Naive thymus-derived CD4-positive, alpha-beta T cell (primary cell): ENCODE data around the gene STIP1. TPM values are rescaled to one million over a fixed set of nuclear protein-coding genes. Genes with fewer than 3 reads are reported as not detected.

Experiments used
- ATAC-seq: fragments of 150-1000 bp; cut with Tn5 transposase; 2 replicates; pipeline ENCODE4 v1.10.0; 2021; ENCODE audit warnings: mild to moderate bottlenecking, moderate library complexity
- CTCF ChIA-PET: fragments of 350-600 bp; sonication (Branson Sonifier 250); formaldehyde crosslinking; loops from one replicate; lab custom pipeline; 2021; ENCODE audit warnings: antibody characterized with exemption; lab: Charles Lee
- POLR2A ChIA-PET: fragments of 350-600 bp; sonication (Branson Sonifier 250); formaldehyde crosslinking; loops from one replicate; lab custom pipeline; 2021; ENCODE audit warnings: antibody characterized with exemption, inconsistent platforms; lab: Charles Lee
- DNase-seq, 9 donors: peaks; one replicate each; pipeline versions ENCODE4 v3.0.0 to v3.0.0-alpha.2; 2020 to 2022; ENCODE audit warnings: mixed read lengths in 1 of 9
- H3K27ac ChIP-seq: one replicate; pipeline ENCODE4 v1.7.0; 2013; ENCODE audit warnings: mild to moderate bottlenecking, low read depth, low read length, moderate library complexity
- H3K27me3 ChIP-seq, 2 donors: one replicate each; pipeline ENCODE4 v1.7.0; 2013; ENCODE audit warnings: low read length in 2 of 2, mild to moderate bottlenecking in 2 of 2, moderate library complexity in 2 of 2; ENCODE audit not compliant: control insufficient read depth in 2 of 2, insufficient read depth in 2 of 2
- H3K36me3 ChIP-seq, 3 experiments: 1 replicate in 2 of 3; 2 replicates in 1 of 3; pipeline ENCODE4 v1.7.0; 2013; ENCODE audit warnings: low read length in 3 of 3, mild to moderate bottlenecking in 3 of 3, moderate library complexity in 1 of 3; ENCODE audit not compliant: insufficient read depth in 3 of 3, control insufficient read depth in 2 of 3
- H3K4me1 ChIP-seq, 2 donors: one replicate each; pipeline ENCODE4 v1.7.0; 2013; ENCODE audit warnings: low read length in 2 of 2, mild to moderate bottlenecking in 2 of 2, moderate library complexity in 1 of 2; ENCODE audit not compliant: control insufficient read depth in 2 of 2, insufficient read depth in 2 of 2
- H3K4me3 ChIP-seq: 2 replicates; pipeline ENCODE4 v1.7.0; 2013; ENCODE audit warnings: mild to moderate bottlenecking, low read length
- H3K9me3 ChIP-seq, 3 experiments: 1 replicate in 2 of 3; 2 replicates in 1 of 3; pipeline ENCODE4 v1.7.0; 2013; ENCODE audit warnings: low read length in 3 of 3; ENCODE audit not compliant: control insufficient read depth in 2 of 3
- H3K27ac Mint-ChIP-seq, 9 donors: one replicate each; pipeline ENCODE4 v1.8.0; 2020 to 2022; ENCODE audit warnings: mixed read lengths in 9 of 9, mild to moderate bottlenecking in 8 of 9, moderate library complexity in 5 of 9, inconsistent platforms in 2 of 9
- H3K27me3 Mint-ChIP-seq, 5 donors: one replicate each; pipeline ENCODE4 v1.8.0; 2021 to 2022; ENCODE audit warnings: mixed read lengths in 5 of 5, mild to moderate bottlenecking in 1 of 5
- H3K36me3 Mint-ChIP-seq, 5 donors: one replicate each; pipeline ENCODE4 v1.8.0; 2020 to 2022; ENCODE audit warnings: mixed read lengths in 5 of 5, mild to moderate bottlenecking in 3 of 5, inconsistent platforms in 1 of 5
- H3K4me1 Mint-ChIP-seq, 7 donors: one replicate each; pipeline ENCODE4 v1.8.0; 2020 to 2022; ENCODE audit warnings: mixed read lengths in 7 of 7, mild to moderate bottlenecking in 3 of 7, inconsistent platforms in 1 of 7
- H3K4me3 Mint-ChIP-seq, 10 donors: one replicate each; pipeline ENCODE4 v1.8.0; 2020 to 2022; ENCODE audit warnings: mild to moderate bottlenecking in 10 of 10, mixed read lengths in 10 of 10, moderate library complexity in 6 of 10, inconsistent platforms in 2 of 10
- H3K9me3 Mint-ChIP-seq, 11 donors: one replicate each; pipeline ENCODE4 v1.8.0; 2020 to 2022; ENCODE audit warnings: mixed read lengths in 11 of 11, mild to moderate bottlenecking in 4 of 11, inconsistent platforms in 1 of 11, moderate library complexity in 1 of 11
- intact Hi-C, 2 donors: fragments of 100-400 bp; cut with micrococcal nuclease; formaldehyde crosslinking; loops; one replicate each; pipeline ENCODE4 v1.15.1; 2023
- polyA plus RNA-seq, 2 donors: library from polyadenylated mRNA; unstranded; fragments of 300-500 nt; fragmentation: Illumina TruSeq; gene quantifications; one replicate each; pipeline ENCODE4 v1.2.3, GENCODE V29; 2021
- total RNA-seq, 6 experiments: library from RNA in 5 of 6; stranded (reverse) in 5 of 6; gene quantifications; 1 replicate in 5 of 6; 2 replicates in 1 of 6; pipeline ENCODE4 v1.2.3 and lab custom pipeline; 2021 to 2026

Gene STIP1
- total and polyA plus RNA-seq, 7 experiments from 2014 or later, result 45.1 to 243 (median 88.8) TPM

DNA sequence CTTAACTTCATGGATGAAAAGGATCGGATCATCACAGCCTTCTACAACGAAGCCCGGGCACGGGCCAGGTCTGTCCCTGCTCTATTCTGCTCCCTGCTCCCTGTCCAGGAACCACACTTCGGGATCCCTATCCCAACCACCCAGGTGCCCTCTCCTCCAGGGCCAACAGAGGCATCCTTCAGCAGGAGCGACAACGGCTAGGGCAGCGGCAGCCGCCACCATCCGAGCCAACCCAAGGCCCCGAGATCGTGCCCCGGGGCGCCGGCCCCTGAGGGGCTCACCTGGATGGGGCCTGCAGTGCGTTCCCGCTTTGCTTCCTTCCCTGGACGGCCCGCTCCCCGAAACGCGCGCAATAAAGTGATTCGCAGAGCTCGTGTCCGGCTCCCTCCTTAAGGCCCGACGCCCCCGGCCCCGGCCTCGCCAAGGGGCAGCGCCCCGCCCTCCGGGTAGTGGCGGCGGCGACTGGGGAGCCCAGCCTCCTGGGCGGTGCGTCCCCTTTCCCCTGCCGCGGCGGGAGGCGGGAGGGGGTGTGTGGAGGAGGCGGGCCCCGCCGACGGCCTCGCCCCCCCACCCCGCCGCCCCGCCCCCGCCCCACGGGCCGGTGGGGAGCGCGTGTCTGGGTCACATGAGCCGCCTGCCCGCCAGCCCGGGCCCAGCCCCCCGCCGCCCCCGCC, 48.1 kb downstream of the STIP1 start, which contains the start of gene VEGFB:
VEGFB (plus strand) TSS at position 672 of the 674 bp plus-strand sequence. CDS start 250 bp downstream, outside the sequence.
- peak within 1 kb of the TSS; percentile 74 to 90 (median 84) for H3K4me3 Mint-ChIP-seq
- Histone ChIP-seq H3K4me3 (peak within 1 kb of the TSS; percentile 56), H3K9me3 (no peaks in the 10 kb centered on the region), H3K27ac (peak within 1 kb of the TSS; percentile 76), H3K27me3 (no peaks in the 10 kb centered on the region), H3K4me1 (peaks cover 22 to 33% of the 10 kb centered on the region in 2 donors), H3K36me3 (peaks cover 0 to 19% (median 6%) of the 10 kb centered on the region in 3 experiments)
- peak; percentile 72 for ATAC-seq
- intact Hi-C loops, result loop anchor here in 1 of 2 donors (1.0 kb wide), 1 partner anchor 8 kb away; the partner anchor contains the start of genes NUDT22 and TRPT1
- H3K36me3 Mint-ChIP-seq, result peaks cover 0 to 7% (median 0%) of the 10 kb centered on the region in 5 donors
- H3K9me3 Mint-ChIP-seq, result no peaks in the 10 kb centered on the region
- DNase-seq, result peak; percentile 48 to 81 (median 53)
- ChIA-PET CTCF (interaction anchor here (1.0 kb wide), 1 partner anchor 10 kb away, joined by 4 read pairs; no protein-coding TSS in a partner anchor), POLR2A (interaction anchor here (1.0 to 8.3 kb wide), 5 partner anchors 11 to 83 kb away, joined by 3 to 94 read pairs (median 7); partner anchors contain the start of genes FERMT3, PRDX5 and TRMT112)
- no peaks in the 10 kb centered on the region for H3K27me3 Mint-ChIP-seq
- H3K27ac Mint-ChIP-seq, result peak within 1 kb of the TSS; percentile 72 to 96 (median 86)
- H3K4me1 Mint-ChIP-seq, result peaks cover 20 to 53% (median 44%) of the 10 kb centered on the region in 7 donors

DNA sequence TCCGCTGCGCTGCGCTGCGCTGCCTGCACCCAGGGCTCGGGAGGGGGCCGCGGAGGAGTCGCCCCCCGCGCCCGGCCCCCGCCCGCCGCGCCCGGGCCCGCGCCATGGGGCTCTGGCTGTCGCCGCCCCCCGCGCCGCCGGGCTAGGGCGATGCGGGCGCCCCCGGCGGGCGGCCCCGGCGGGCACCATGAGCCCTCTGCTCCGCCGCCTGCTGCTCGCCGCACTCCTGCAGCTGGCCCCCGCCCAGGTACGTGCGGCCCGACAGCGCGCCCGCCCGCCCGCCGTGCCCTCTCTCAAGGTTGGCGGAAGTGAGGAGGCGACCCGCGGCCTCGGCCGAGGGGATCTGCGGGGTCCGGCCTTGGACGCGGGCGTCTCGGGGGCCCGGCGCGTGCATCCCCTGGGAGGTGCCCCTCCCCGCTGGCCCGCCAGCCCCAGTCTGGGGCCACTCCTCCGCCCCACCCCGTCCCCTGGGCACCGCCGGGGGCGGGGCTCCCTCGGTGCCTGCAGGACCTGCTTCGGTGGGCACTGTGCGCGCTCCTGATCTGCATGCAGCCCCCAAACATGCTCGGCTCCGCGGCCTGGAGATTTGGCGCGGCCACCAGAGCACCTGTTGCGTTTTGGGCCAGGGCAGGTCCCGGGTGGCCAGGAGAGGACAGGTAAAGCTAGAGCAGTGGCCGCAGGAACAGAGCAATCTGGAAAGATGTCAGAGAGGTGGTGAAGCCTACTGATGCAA, 48.8 kb downstream of the STIP1 start:
- CTCF ChIA-PET, result interaction anchor here (1.0 kb wide), 1 partner anchor 9 kb away, joined by 4 read pairs; no protein-coding TSS in a partner anchor

DNA sequence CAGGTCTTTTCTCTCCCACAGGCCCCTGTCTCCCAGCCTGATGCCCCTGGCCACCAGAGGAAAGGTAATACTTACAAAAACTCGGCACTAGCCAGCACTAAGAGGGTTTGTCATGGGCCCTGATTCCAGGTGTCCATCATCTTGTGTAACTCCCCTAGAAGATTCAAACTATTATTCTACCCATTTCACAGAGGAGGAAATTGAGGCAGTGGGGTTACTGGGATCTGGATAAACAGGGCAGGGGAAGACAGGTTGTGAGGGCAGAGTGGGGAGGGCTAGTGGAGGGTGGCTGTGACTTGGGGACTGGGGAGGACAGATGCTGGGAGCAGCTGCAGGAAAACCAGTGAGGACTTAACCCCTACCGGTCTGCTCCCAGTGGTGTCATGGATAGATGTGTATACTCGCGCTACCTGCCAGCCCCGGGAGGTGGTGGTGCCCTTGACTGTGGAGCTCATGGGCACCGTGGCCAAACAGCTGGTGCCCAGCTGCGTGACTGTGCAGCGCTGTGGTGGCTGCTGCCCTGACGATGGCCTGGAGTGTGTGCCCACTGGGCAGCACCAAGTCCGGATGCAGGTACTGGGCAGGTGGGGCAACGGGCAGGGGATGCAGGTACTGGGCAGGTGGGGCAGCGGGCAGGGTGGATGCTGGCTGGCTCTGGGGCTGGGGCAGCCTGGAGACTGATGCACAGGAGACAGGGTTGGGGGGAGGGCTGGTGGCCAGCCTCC, 49.6 kb downstream of the STIP1 start:
- Histone ChIP-seq H3K27ac (peak overlapping the region; percentile 71), H3K4me3 (peak overlapping the region; percentile 56), H3K36me3 (peaks cover 0 to 19% (median 6%) of the 10 kb centered on the region in 3 experiments), H3K27me3 (no peaks in the 10 kb centered on the region), H3K9me3 (no peaks in the 10 kb centered on the region), H3K4me1 (peaks cover 20 to 32% of the 10 kb centered on the region in 2 donors)
- no peaks in the 10 kb centered on the region for H3K27me3 Mint-ChIP-seq
- ChIA-PET POLR2A (interaction anchor here (0.5 to 8.3 kb wide), 9 partner anchors 10 to 1622 kb away, joined by 3 to 94 read pairs (median 3); partner anchors contain the start of genes CFL1, EHD1, FERMT3 and HNRNPUL2), CTCF (no interaction called here)
- H3K36me3 Mint-ChIP-seq, result peaks cover 0 to 7% (median 0%) of the 10 kb centered on the region in 5 donors
- peak overlapping the region in 8 of 9 donors; percentile 48 to 89 (median 83) for H3K27ac Mint-ChIP-seq
- DNase-seq (no peak), ATAC-seq (no peak)
- intact Hi-C loops, result no loop called here
- peak overlapping the region; percentile 65 to 90 (median 81) for H3K4me3 Mint-ChIP-seq
- peaks cover 20 to 49% (median 41%) of the 10 kb centered on the region in 7 donors for H3K4me1 Mint-ChIP-seq
- H3K9me3 Mint-ChIP-seq, result no peaks in the 10 kb centered on the region

More for the DNA sequence above, 48.8 kb downstream of the STIP1 start:
- Mint-ChIP-seq H3K9me3 (no peaks in the 10 kb centered on the region), H3K27me3 (no peaks in the 10 kb centered on the region), H3K4me1 (peaks cover 13 to 45% (median 37%) of the 10 kb centered on the region in 7 donors), H3K4me3 (peak overlapping the region; percentile 65 to 90 (median 81)), H3K27ac (peak overlapping the region in 8 of 9 donors; percentile 48 to 89 (median 83)), H3K36me3 (peaks cover 0 to 7% (median 0%) of the 10 kb centered on the region in 5 donors)
- H3K27ac ChIP-seq, result peak overlapping the region; percentile 71
- DNase-seq, result peak; percentile 43 to 70 (median 55)
- peak; percentile 68 for ATAC-seq
- POLR2A ChIA-PET, result interaction anchor here (0.6 to 8.3 kb wide), 7 partner anchors 10 to 1623 kb away, joined by 3 to 94 read pairs (median 3); partner anchors contain the start of genes CFL1, EHD1, FERMT3 and PRDX5
- H3K27me3 ChIP-seq, result no peaks in the 10 kb centered on the region
- H3K36me3 ChIP-seq, result peaks cover 0 to 19% (median 6%) of the 10 kb centered on the region in 3 experiments
- peak overlapping the region; percentile 56 for H3K4me3 ChIP-seq
- H3K4me1 ChIP-seq, result peaks cover 15 to 27% of the 10 kb centered on the region in 2 donors
- intact Hi-C loops, result loop anchor here in 1 of 2 donors (1.0 kb wide), 1 partner anchor 9 kb away; the partner anchor contains the start of genes NUDT22 and TRPT1
- H3K9me3 ChIP-seq, result no peaks in the 10 kb centered on the region

DNA sequence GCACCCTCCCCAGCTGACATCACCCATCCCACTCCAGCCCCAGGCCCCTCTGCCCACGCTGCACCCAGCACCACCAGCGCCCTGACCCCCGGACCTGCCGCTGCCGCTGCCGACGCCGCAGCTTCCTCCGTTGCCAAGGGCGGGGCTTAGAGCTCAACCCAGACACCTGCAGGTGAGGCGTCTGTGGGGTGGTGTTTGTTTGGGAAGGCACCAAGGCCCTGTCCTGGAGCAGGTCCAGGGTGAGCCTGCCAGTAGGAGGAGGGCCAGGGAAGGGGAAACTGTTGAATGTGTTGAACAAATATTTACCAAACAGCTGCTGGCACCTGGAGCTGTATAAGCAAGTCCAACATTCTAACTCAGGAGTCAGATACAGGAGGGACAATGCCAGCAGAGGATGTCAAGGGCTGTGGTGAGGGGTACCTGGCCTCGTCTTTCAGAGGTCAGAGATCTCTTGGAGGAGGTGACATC, 51.5 kb downstream of the STIP1 start:
- Histone ChIP-seq H3K4me1 (peaks cover 22 to 33% of the 10 kb centered on the region in 2 donors), H3K27me3 (no peaks in the 10 kb centered on the region), H3K9me3 (no peaks in the 10 kb centered on the region), H3K27ac (no peak overlapping the region), H3K36me3 (peaks cover 0 to 23% (median 6%) of the 10 kb centered on the region in 3 experiments), H3K4me3 (no peak overlapping the region)
- POLR2A ChIA-PET, result interaction anchor here (0.6 to 6.3 kb wide), 3 partner anchors 14 to 31 kb away, joined by 3 to 58 read pairs (median 4); partner anchors contain the start of gene FERMT3
- intact Hi-C loops, result no loop called here
- Mint-ChIP-seq H3K4me1 (peaks cover 19 to 45% (median 35%) of the 10 kb centered on the region in 7 donors), H3K27me3 (no peaks in the 10 kb centered on the region), H3K9me3 (no peaks in the 10 kb centered on the region), H3K27ac (peak overlapping the region in 7 of 9 donors; percentile 41 to 99 (median 53)), H3K36me3 (peaks cover 0 to 8% (median 0%) of the 10 kb centered on the region in 5 donors), H3K4me3 (peak overlapping the region in 2 of 10 donors; percentile 12 to 45)
- no peak for DNase-seq
- CTCF ChIA-PET, result interaction anchor here (0.7 to 1.3 kb wide), 2 partner anchors 13 to 20 kb away, joined by 3 read pairs; no protein-coding TSS in a partner anchor
- ATAC-seq, result no peak

DNA sequence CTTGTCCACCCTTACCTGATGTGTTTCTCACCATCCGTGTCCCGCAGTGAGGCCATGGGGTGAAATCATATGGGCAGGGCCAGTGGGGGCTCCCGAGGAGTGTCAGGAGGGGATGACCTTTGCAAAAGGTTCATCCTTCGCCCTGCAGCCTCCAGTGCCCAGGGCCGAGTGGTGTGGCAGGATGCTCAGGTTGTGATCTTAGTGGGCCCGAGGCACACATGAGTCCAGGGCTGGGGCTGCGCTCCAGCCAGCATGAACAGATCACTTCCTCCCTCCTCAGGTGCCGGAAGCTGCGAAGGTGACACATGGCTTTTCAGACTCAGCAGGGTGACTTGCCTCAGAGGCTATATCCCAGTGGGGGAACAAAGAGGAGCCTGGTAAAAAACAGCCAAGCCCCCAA, 52.1 kb downstream of the STIP1 start:
- CTCF ChIA-PET, result no interaction called here
- Histone ChIP-seq H3K27me3 (no peaks in the 10 kb centered on the region), H3K9me3 (no peaks in the 10 kb centered on the region), H3K4me3 (no peak overlapping the region), H3K27ac (peak overlapping the region; percentile 42), H3K36me3 (peaks cover 0 to 23% (median 6%) of the 10 kb centered on the region in 3 experiments), H3K4me1 (peaks cover 22 to 36% of the 10 kb centered on the region in 2 donors)
- DNase-seq (no peak), ATAC-seq (no peak)
- POLR2A ChIA-PET, result interaction anchor here (1.2 to 6.3 kb wide), 5 partner anchors 9 to 67 kb away, joined by 3 to 58 read pairs (median 5); partner anchors contain the start of genes ESRRA, FERMT3, NUDT22 and PPP1R14B
- no peaks in the 10 kb centered on the region for H3K27me3 Mint-ChIP-seq
- H3K27ac Mint-ChIP-seq, result peak overlapping the region; percentile 41 to 100 (median 69)
- H3K4me3 Mint-ChIP-seq, result peak overlapping the region in 2 of 10 donors; percentile 12 to 25
- intact Hi-C loops, result no loop called here
- H3K36me3 Mint-ChIP-seq, result peaks cover 0 to 8% (median 0%) of the 10 kb centered on the region in 5 donors
- H3K9me3 Mint-ChIP-seq, result no peaks in the 10 kb centered on the region
- H3K4me1 Mint-ChIP-seq, result peaks cover 14 to 48% (median 34%) of the 10 kb centered on the region in 7 donors
